Gastrocnemius medialis (tissue), 4 donors: Measurements from ENCODE around the gene KIF22.

ENCODE experiments used
- CTCF ChIP-seq, 5 experiments: fragments of 450-650 bp in 3 of 5; fragments of 200-600 bp in 2 of 5; sonication (generic) in 2 of 5; IDR thresholded peaks in 4 of 5; conservative IDR thresholded peaks in 1 of 5; 1 replicate in 4 of 5; 2 replicates in 1 of 5; pipeline ENCODE4 v1.5.1; 2016 to 2019; ENCODE audit warnings: antibody characterized with exemption in 5 of 5, mild to moderate bottlenecking in 3 of 5, moderate library complexity in 3 of 5
- POLR2A ChIP-seq, 2 donors: fragments of 450-650 bp; IDR thresholded peaks; one replicate each; pipeline ENCODE4 v1.6.1; 2017; ENCODE audit warnings: antibody characterized with exemption in 2 of 2, mild to moderate bottlenecking in 2 of 2, moderate library complexity in 2 of 2

GRCh38 chr16:29779474-29779873, 11.1 kb upstream of the KIF22 start:
- no peak for TF ChIP-seq CTCF (IDR thresholded peaks at IDR 0.05 in 4 of 5, conservative IDR thresholded peaks at IDR 0.05 in 1 of 5)
- TF ChIP-seq POLR2A (IDR thresholded peaks at IDR 0.05): no peak
